ENCODE data around the gene METTL23.
A peak's percentile ranks its signal among the peaks of the same experiment; 100 is the strongest.
"Not testable (repeated sequence)": the region's sequence is repeated elsewhere in the genome, so short reads cannot be mapped to it uniquely, and the experiment has no call there.

METTL23 gene

DNA sequence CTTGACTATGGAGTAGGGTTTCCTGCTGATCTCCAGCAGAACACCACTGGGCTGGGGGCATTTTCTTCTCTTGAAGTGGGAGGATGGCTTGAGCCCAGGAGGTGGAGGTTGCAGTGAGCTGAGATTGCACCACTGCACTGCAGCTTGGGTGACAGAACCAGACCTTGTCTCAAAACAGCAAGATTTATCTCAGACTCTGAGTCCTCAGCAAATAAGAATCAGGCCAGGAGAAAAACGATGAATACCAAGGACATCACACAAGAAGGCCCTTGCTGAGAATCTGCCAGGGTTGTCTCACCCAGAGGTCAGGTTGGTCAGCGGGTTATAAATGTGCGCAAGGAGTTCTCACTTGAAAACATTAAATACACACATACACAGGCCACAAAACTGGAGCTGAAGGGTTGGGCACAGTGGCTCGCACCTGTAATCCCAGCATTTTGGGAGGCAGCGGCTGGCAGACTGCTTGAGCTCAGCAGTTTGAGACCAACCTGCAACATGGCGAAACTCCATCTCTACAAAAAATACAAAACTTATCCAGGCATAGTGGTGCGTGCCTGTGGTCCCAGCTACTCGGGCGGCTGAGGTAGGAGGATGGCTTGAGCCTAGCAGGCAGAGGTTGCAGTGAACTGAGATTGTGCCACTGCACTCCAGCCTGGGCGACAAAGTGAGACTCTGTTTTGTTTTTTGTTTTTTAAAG lies 23.6 kb upstream of the METTL23 start:
- H3K4me3 ChIP-seq (replicated peaks; ENCODE audit: low read depth, low read length): no peak overlapping the region
- DNase-seq (ENCODE audit: extremely low read depth, insufficient read length): no peak
- H3K36me3 ChIP-seq (ENCODE audit: control insufficient read depth, insufficient read depth, low read length): no peaks in the 10 kb centered on the region
- TF ChIP-seq, protein P1, sequence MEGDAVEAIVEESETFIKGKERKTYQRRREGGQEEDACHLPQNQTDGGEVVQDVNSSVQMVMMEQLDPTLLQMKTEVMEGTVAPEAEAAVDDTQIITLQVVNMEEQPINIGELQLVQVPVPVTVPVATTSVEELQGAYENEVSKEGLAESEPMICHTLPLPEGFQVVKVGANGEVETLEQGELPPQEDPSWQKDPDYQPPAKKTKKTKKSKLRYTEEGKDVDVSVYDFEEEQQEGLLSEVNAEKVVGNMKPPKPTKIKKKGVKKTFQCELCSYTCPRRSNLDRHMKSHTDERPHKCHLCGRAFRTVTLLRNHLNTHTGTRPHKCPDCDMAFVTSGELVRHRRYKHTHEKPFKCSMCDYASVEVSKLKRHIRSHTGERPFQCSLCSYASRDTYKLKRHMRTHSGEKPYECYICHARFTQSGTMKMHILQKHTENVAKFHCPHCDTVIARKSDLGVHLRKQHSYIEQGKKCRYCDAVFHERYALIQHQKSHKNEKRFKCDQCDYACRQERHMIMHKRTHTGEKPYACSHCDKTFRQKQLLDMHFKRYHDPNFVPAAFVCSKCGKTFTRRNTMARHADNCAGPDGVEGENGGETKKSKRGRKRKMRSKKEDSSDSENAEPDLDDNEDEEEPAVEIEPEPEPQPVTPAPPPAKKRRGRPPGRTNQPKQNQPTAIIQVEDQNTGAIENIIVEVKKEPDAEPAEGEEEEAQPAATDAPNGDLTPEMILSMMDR (IDR thresholded peaks at IDR 0.05; ENCODE audit: insufficient read depth, low read length, poor library complexity, severe bottlenecking): no peak
- no peaks in the 10 kb centered on the region for H3K27me3 ChIP-seq (replicated peaks; ENCODE audit: control insufficient read depth, insufficient read depth, low read length)

DNA sequence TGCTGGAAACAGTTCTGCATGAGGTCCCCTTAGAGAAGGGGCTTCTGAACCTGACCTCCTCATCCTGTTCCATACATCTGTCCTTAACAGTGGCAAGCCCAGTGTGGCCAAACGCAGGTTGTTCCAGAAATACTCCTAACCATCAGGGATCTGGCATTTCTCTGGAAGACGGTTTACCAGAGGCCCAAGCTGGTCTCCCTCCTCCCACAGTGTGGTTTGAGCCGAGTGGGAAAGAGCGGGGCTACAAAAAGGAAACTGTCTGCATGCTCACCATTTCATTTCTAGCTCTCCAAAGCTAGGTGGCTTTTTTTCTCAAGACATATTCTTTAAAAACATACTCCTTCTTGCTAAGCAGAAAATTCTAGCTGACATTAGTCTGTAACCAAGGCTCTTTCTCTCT lies 21.8 kb upstream of the METTL23 start:
- TF ChIP-seq, protein P1 (IDR thresholded peaks at IDR 0.05; ENCODE audit: insufficient read depth, low read length, poor library complexity, severe bottlenecking): no peak
- no peak for DNase-seq (ENCODE audit: extremely low read depth, insufficient read length)
- Histone ChIP-seq H3K4me3 (replicated peaks; ENCODE audit: low read depth, low read length) (no peak overlapping the region), H3K27me3 (replicated peaks; ENCODE audit: control insufficient read depth, insufficient read depth, low read length) (no peaks in the 10 kb centered on the region), H3K36me3 (ENCODE audit: control insufficient read depth, insufficient read depth, low read length) (no peaks in the 10 kb centered on the region)

DNA sequence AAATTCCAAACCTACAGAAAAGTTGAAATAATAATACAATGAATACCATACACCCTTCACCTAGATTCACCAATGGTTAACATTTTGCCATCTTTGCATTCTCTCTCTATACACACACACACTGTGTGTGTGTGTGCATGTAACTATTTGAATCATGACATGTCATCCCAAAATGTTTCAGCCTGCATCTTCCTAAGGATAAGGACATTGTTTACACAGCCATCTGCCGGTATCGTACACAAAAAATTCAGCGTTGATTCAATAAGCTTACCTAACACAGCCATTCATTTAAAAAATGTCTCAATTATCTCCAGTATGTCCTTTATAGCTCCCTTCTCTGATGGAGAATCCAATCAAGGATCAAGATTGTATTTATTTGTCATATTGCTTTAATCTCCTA lies 19.8 kb upstream of the METTL23 start:
- no peaks in the 10 kb centered on the region for H3K27me3 ChIP-seq (replicated peaks; ENCODE audit: control insufficient read depth, insufficient read depth, low read length)
- TF ChIP-seq, protein P1 (IDR thresholded peaks at IDR 0.05; ENCODE audit: insufficient read depth, low read length, poor library complexity, severe bottlenecking): no peak

DNA sequence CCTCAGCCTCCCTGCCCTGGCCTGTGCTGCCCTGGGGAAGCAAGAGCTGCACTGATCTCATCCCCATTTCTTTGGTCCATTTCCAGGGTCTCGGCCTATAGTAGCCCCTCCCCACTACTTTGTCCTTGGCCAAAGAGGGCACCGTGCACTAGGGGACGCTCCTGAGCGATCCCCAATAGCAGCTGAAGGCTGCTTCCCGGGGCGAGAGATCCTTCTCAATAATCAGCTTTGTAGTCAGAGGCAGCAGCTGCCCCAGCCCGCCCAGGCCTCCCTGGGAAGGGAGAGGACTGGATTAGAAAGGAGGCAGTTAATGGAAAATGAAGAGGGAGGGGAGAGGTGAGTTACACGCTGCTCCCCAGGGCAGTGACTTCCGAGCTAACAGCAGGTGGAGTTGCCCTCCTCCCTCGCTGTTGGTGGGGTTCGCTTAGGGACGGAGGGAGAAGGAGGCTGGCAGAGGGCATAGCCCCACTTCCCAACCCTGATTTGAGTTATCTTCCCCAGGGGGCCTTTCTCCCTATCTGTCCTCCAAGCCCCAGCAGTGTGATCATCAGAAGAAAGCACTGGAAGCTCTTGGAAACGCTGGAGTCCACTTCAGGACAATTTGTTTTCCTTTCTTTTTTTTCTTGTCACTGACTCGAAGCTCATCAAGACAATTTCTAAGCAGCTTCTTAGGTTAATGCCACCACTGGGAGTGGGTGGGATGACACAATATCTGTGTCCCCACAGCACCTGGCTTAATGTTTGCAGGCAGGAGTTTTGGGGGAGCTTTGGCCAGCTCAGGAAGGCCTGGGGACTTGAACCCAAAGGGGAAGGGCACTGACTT lies 18.4 kb upstream of the METTL23 start:
- Histone ChIP-seq H3K27me3 (replicated peaks; ENCODE audit: control insufficient read depth, insufficient read depth, low read length) (no peaks in the 10 kb centered on the region), H3K36me3 (ENCODE audit: control insufficient read depth, insufficient read depth, low read length) (no peaks in the 10 kb centered on the region), H3K4me3 (replicated peaks; ENCODE audit: low read depth, low read length) (no peak overlapping the region)
- TF ChIP-seq, protein P1 (IDR thresholded peaks at IDR 0.05; ENCODE audit: insufficient read depth, low read length, poor library complexity, severe bottlenecking): peak; percentile 32
- no peak for DNase-seq (ENCODE audit: extremely low read depth, insufficient read length)

More for the DNA sequence above, 19.8 kb upstream of the METTL23 start:
- no peaks in the 10 kb centered on the region for H3K36me3 ChIP-seq (ENCODE audit: control insufficient read depth, insufficient read depth, low read length)
- no peak for DNase-seq (ENCODE audit: extremely low read depth, insufficient read length)
- no peak overlapping the region for H3K4me3 ChIP-seq (replicated peaks; ENCODE audit: low read depth, low read length)

DNA sequence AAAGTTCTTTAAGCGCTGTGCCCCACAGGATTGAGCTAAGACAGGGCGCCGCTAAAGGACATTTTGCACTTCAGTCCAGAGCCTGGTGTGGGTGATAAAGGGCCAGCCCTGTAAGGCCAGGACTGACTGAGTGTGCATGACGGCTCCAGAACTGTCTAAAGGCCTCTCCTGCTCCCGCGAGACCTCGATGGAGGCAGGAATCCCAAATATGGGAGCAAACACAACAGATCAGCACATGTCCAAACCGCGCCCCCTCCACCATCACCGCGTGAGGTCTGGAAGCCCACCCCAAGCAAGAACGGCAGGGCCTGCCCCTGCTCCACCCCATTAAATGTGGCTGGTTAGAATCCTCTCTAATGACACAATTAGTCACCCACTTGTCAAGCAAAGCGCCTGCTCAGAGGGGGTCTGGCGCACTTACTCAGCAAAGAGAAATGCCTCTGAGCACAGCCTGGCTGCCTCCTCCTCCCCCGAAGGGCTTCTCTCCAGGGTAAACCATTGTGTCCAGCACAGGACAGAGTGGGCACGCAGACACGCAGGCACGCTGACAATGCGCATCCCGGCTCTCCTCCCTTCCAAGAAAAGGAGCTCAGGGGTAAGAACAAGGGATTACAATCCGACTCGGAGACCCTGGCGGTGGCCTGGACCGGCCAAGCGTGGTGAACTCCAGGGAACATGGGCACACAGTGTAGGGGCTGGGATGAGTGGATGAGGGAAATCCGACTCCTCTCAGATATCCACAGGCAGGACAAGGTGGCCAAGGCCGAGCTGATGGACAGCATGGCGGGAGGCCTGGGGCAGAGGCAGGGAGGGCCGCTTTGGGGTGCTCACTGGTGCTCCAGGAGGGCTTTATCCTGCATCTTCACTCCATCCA lies 17.3 kb upstream of the METTL23 start:
- TF ChIP-seq, protein P1 (IDR thresholded peaks at IDR 0.05; ENCODE audit: insufficient read depth, low read length, poor library complexity, severe bottlenecking): no peak
- no peak for DNase-seq (ENCODE audit: extremely low read depth, insufficient read length)
- peaks cover 2% of the 10 kb centered on the region for H3K36me3 ChIP-seq (ENCODE audit: control insufficient read depth, insufficient read depth, low read length)
- H3K4me3 ChIP-seq (replicated peaks; ENCODE audit: low read depth, low read length): no peak overlapping the region
- H3K27me3 ChIP-seq (replicated peaks; ENCODE audit: control insufficient read depth, insufficient read depth, low read length): no peaks in the 10 kb centered on the region

DNA sequence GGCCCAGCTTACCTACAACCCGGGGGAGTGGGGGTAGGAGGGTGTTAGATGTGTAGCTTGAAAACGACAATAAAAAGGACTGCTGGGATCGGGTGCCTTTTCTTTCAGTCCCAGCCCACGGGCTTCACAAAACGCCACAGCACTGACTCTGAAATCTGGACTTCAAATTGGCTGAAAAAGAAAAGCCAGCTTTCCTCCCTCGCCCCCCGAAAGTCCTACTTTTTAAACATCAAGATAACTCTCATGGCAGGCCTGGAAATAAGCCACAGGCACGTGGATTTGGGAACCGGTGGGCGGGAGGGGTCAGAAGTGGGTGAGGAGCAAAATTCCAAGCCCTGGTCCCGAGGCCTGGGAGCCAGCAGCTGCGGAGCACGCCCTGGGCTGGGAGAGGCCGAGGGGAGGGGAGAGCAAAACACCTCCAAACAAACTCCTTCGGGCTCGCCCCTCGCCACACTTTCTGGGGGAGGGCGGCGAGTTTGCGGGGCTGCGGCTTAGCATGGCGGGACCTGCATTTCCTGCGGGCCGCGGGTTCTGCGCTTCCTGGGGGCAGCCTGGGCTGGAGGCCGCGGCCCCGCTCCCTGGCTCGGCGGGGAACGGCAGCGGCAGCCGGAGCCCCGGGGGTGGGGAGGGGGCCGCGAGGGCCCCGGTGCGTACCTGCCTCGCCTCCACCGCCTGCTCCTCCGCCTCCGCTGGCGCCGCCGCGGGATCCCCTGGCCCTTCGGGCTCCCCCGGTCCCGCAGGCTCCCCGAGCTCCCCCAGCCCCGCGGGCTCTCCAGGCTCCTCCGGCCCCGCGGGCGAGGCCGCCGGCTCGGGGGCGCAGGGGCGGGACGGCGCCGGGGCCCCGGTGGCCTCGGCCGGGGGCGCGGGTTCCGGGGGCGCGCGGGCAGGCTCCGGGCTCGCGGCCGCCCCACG lies 16.4 kb upstream of the METTL23 start:
- not testable (repeated sequence) for H3K27me3 ChIP-seq (replicated peaks; ENCODE audit: control insufficient read depth, insufficient read depth, low read length); DNase-seq (ENCODE audit: extremely low read depth, insufficient read length); H3K36me3 ChIP-seq (ENCODE audit: control insufficient read depth, insufficient read depth, low read length)
- H3K4me3 ChIP-seq (replicated peaks; ENCODE audit: low read depth, low read length): peak overlapping the region; percentile 17; the same call in 1 of the 2 replicates
